ENCODE data around the gene RBBP7. TPM values are rescaled to one million over a fixed set of nuclear protein-coding genes. Genes with fewer than 3 reads are reported as not detected.

RBBP7 gene
- total and polyA plus RNA-seq, 2 of the 13 experiments (the other 11 are each of a cell fraction or from before 2014, with no cell fraction given): 89.5 to 145 TPM

DNA sequence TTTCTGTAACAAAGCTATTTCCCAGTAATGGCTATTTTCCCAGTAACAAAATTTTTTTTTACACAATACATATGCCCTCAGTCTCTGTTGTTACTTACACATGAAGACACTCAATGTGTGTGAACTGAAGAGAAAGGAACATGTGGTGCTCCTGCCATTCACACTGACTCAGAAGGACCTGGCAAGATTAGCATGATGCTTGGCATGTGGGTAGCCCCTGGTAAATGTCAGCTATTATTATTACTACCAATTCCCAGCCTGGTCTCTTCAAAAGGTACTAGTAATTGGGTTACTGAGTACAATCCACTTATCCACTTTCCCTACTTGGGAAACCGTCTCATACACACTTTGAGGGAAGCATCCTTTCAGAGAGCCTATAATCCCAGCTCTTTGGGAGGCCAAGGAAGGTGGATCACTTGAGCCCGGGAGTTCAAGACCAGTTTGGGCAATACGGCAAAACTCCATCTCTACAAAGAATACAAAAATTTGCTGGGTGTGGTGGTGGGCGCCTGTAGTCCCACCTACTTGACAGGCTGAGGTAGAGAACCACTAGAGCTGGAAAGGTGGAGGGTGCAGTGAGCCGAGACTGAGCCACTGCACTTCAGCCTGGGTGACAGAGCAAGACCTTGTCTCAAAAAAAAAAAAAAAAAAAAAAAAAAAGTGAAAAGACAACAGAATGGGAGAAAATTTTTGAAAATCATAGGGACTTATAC, 14.6 kb downstream of the RBBP7 start:
- no TSS peak for BruUV-seq (replicated peaks)
- Histone ChIP-seq H3K36me3 (replicated peaks in 1 of 2; ENCODE audit: control insufficient read depth in 1 of 2, insufficient read depth in 2 of 2, low read length in 2 of 2) (peaks cover 0 to 43% of the 10 kb centered on the region in 2 experiments; a peak in 4 of 5 replicates), H3K9me3 (ENCODE audit: low read length) (no peaks in the 10 kb centered on the region), H3K4me2 (ENCODE audit: low read depth, low read length) (no peak overlapping the region), H3K4me3 (replicated peaks in 1 of 3; ENCODE audit: insufficient read depth in 1 of 3, low read depth in 2 of 3, low read length in 3 of 3) (no peak overlapping the region), H3K27me3 (ENCODE audit: control insufficient read depth in 1 of 2, insufficient read depth in 2 of 2, low read length in 2 of 2) (no peaks in the 10 kb centered on the region), H3K9ac (ENCODE audit: insufficient read depth, low read depth, low read length) (no peak overlapping the region), H2AFZ (ENCODE audit: low read length) (no peak overlapping the region), H4K20me1 (ENCODE audit: insufficient read depth, low read length) (no peaks in the 10 kb centered on the region), H3K79me2 (ENCODE audit: insufficient read depth, low read length) (peaks cover 27% of the 10 kb centered on the region), H3K4me1 (ENCODE audit: insufficient read depth, low read length) (no peaks in the 10 kb centered on the region), H3K27ac (ENCODE audit: extremely low read length, insufficient read depth, low read length) (no peak overlapping the region)
- WGBS (ENCODE audit: low lambda C conversion rate): 97% methylated on average over 5 of the region's 5 CpGs
- FAIRE-seq: no peak
- CTCF ChIA-PET (ENCODE audit: low intra/inter-chr PET ratio, low total read pairs): no interaction called here
- intact Hi-C loops (cut with micrococcal nuclease; ENCODE audit: unreplicated experiment) (no loop called here), in situ Hi-C loops (cut with HindIII; ENCODE audit: extremely low pct_ligation_motif_present, low pct_unique_long_range_greater_than_20kb) (no loop called here)
- no peak for ATAC-seq
- no peak for DNase-seq (ENCODE audit: low spot score)
- POLR2A ChIA-PET: no interaction called here
- TF ChIP-seq, protein P1, sequence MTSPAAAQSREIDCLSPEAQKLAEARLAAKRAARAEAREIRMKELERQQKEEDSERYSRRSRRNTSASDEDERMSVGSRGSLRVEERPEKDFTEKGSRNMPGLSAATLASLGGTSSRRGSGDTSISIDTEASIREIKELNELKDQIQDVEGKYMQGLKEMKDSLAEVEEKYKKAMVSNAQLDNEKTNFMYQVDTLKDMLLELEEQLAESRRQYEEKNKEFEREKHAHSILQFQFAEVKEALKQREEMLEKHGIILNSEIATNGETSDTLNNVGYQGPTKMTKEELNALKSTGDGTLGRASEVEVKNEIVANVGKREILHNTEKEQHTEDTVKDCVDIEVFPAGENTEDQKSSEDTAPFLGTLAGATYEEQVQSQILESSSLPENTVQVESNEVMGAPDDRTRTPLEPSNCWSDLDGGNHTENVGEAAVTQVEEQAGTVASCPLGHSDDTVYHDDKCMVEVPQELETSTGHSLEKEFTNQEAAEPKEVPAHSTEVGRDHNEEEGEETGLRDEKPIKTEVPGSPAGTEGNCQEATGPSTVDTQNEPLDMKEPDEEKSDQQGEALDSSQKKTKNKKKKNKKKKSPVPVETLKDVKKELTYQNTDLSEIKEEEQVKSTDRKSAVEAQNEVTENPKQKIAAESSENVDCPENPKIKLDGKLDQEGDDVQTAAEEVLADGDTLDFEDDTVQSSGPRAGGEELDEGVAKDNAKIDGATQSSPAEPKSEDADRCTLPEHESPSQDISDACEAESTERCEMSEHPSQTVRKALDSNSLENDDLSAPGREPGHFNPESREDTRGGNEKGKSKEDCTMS (CRISPR knock-in tag; conservative IDR thresholded peaks at IDR 0.05): no peak
- TF ChIP-seq, protein P2, sequence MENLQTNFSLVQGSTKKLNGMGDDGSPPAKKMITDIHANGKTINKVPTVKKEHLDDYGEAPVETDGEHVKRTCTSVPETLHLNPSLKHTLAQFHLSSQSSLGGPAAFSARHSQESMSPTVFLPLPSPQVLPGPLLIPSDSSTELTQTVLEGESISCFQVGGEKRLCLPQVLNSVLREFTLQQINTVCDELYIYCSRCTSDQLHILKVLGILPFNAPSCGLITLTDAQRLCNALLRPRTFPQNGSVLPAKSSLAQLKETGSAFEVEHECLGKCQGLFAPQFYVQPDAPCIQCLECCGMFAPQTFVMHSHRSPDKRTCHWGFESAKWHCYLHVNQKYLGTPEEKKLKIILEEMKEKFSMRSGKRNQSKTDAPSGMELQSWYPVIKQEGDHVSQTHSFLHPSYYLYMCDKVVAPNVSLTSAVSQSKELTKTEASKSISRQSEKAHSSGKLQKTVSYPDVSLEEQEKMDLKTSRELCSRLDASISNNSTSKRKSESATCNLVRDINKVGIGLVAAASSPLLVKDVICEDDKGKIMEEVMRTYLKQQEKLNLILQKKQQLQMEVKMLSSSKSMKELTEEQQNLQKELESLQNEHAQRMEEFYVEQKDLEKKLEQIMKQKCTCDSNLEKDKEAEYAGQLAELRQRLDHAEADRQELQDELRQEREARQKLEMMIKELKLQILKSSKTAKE (CRISPR knock-in tag; IDR thresholded peaks at IDR 0.05; ENCODE audit: borderline replicate concordance): no peak
- no peak for TF ChIP-seq PPARG (CRISPR knock-in tag; conservative IDR thresholded peaks at IDR 0.05)
- TF ChIP-seq, protein P3, sequence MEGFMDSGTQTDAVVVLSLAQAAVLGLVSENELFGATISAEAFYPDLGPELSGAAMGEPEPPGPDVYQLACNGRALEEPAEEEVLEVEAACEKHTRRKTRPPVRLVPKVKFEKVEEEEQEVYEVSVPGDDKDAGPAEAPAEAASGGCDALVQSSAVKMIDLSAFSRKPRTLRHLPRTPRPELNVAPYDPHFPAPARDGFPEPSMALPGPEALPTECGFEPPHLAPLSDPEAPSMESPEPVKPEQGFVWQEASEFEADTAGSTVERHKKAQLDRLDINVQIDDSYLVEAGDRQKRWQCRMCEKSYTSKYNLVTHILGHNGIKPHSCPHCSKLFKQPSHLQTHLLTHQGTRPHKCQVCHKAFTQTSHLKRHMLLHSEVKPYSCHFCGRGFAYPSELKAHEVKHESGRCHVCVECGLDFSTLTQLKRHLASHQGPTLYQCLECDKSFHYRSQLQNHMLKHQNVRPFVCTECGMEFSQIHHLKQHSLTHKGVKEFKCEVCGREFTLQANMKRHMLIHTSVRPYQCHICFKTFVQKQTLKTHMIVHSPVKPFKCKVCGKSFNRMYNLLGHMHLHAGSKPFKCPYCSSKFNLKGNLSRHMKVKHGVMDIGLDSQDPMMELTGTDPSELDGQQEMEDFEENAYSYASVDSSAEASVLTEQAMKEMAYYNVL (CRISPR knock-in tag; IDR thresholded peaks at IDR 0.05; ENCODE audit: borderline replicate concordance): no peak
- TF ChIP-seq ZNF337 (CRISPR knock-in tag; IDR thresholded peaks at IDR 0.05; ENCODE audit: borderline replicate concordance, low read depth): no peak
- TF ChIP-seq, protein P4, sequence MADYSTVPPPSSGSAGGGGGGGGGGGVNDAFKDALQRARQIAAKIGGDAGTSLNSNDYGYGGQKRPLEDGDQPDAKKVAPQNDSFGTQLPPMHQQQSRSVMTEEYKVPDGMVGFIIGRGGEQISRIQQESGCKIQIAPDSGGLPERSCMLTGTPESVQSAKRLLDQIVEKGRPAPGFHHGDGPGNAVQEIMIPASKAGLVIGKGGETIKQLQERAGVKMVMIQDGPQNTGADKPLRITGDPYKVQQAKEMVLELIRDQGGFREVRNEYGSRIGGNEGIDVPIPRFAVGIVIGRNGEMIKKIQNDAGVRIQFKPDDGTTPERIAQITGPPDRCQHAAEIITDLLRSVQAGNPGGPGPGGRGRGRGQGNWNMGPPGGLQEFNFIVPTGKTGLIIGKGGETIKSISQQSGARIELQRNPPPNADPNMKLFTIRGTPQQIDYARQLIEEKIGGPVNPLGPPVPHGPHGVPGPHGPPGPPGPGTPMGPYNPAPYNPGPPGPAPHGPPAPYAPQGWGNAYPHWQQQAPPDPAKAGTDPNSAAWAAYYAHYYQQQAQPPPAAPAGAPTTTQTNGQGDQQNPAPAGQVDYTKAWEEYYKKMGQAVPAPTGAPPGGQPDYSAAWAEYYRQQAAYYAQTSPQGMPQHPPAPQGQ (CRISPR knock-in tag; IDR thresholded peaks at IDR 0.05; ENCODE audit: borderline replicate concordance): no peak
- TF ChIP-seq PAF1 (CRISPR knock-in tag; IDR thresholded peaks at IDR 0.05): no peak

Measured in HepG2 (cell line).